Activated CD4-positive, alpha-beta T cell treated with anti-CD3 and anti-CD28 coated beads, Interleukin-2, amount 10 ng/mL, durations not matched to agents 24 days and 14 days (primary cell): ENCODE measurements around the gene OOSP3. TPM values are rescaled to one million over a fixed set of nuclear protein-coding genes. Genes with fewer than 3 reads are reported as not detected.

ENCODE experiments used
- DNase-seq: peaks from one replicate; pipeline ENCODE4 v3.0.0; 2022
- H3K27ac Mint-ChIP-seq: one replicate; pipeline ENCODE4 v1.8.0; 2022; ENCODE audit warnings: mild to moderate bottlenecking, mixed read lengths
- H3K27me3 Mint-ChIP-seq: one replicate; pipeline ENCODE4 v1.8.0; 2022; ENCODE audit warnings: mixed read lengths
- H3K36me3 Mint-ChIP-seq: one replicate; pipeline ENCODE4 v1.8.0; 2022; ENCODE audit warnings: low read depth, mild to moderate bottlenecking, mixed read lengths
- H3K4me1 Mint-ChIP-seq: one replicate; pipeline ENCODE4 v1.8.0; 2021; ENCODE audit warnings: mixed read lengths
- H3K4me3 Mint-ChIP-seq: one replicate; pipeline ENCODE4 v1.8.0; 2022; ENCODE audit warnings: mild to moderate bottlenecking, moderate library complexity, mixed read lengths
- H3K9me3 Mint-ChIP-seq: one replicate; pipeline ENCODE4 v1.8.0; 2021; ENCODE audit warnings: mixed read lengths
- intact Hi-C: fragments of 100-400 bp; cut with micrococcal nuclease; formaldehyde crosslinking; loops from one replicate; pipeline ENCODE4 v1.15.1; 2023
- total RNA-seq: library from RNA; stranded (reverse); gene quantifications from 2 replicates; pipeline ENCODE4 v1.2.3, GENCODE V29; 2022

Gene OOSP3
- total RNA-seq, 1 donor from 2014 or later, result not detected

DNA sequence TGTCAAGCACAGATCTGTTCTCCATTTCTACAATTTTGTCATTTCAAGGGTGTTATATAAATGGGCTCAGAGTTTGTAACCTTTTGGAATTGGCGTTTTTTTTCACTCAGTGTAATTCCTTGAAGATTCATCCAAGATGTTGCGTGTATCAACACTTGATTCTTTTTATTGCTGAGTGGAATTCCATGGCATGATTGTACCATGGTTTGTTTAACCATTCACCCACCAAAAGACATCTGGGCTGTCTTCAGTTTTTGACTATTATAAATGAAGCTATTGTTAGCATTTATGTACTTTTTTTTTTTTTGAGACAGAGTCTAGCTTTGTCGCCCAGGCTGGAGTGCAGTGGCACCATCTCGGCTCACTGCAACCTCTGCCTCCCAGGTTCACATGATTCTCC, 62.5 kb downstream of the OOSP3 start:
- no peak overlapping the region for H3K4me3 Mint-ChIP-seq
- H3K4me1 Mint-ChIP-seq, result no peaks in the 10 kb centered on the region
- H3K9me3 Mint-ChIP-seq, result no peaks in the 10 kb centered on the region
- no peaks in the 10 kb centered on the region for H3K27me3 Mint-ChIP-seq
- H3K36me3 Mint-ChIP-seq, result no peaks in the 10 kb centered on the region
- DNase-seq, result no peak
- no peak overlapping the region for H3K27ac Mint-ChIP-seq
- intact Hi-C loops, result no loop called here

DNA sequence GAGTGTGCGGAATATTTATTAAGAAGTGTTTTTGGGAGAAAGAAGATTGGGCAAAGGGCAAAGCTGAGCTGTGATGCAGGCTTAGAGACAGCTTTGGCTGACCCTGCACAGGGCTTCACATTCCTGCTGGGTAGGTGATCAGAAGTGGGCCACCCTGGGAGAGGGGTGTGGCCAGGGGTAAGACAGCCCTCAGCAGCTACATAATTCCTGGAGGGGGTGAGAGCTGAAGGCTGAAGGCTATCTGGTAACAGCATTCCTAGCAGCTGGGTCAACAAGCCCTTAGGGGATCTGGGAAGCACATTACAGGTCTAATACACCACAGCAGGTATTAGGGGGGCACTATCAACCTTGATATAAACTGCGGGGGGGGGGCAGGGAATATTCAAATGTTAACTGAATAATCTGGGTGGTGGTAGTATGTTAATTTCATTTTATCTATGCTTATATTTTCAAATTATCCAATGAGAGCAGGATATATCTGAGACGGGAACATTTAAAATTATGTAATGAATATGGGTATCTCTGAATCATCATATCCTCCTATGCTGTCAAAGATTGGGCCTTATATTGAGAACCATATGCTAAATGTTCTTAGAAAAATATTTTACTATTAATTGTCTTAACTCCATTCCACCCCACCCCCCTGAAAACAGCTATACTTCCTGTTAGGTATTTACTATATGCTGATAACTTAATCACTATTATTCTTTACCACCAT, 65.6 kb downstream of the OOSP3 start:
- intact Hi-C loops, result no loop called here
- no peaks in the 10 kb centered on the region for H3K4me1 Mint-ChIP-seq
- H3K4me3 Mint-ChIP-seq, result no peak overlapping the region

GRCh38 chr11:59944720-59945119, 66.1 kb downstream of the OOSP3 start:
- intact Hi-C loops, result no loop called here
- H3K27ac Mint-ChIP-seq, result no peak overlapping the region
- no peaks in the 10 kb centered on the region for H3K36me3 Mint-ChIP-seq
- no peak overlapping the region for H3K4me3 Mint-ChIP-seq
- H3K4me1 Mint-ChIP-seq, result no peaks in the 10 kb centered on the region
- H3K9me3 Mint-ChIP-seq, result no peaks in the 10 kb centered on the region
- DNase-seq, result no peak
- H3K27me3 Mint-ChIP-seq, result no peaks in the 10 kb centered on the region

More for the DNA sequence above, 65.6 kb downstream of the OOSP3 start:
- H3K9me3 Mint-ChIP-seq, result no peaks in the 10 kb centered on the region
- H3K27me3 Mint-ChIP-seq, result no peaks in the 10 kb centered on the region
- no peak overlapping the region for H3K27ac Mint-ChIP-seq
- no peak for DNase-seq
- H3K36me3 Mint-ChIP-seq, result no peaks in the 10 kb centered on the region

Other genes starting within 250 kb of the OOSP3 start
- 72.4 and 76.1 TPM in 2 replicates for gene PATL1, start 209.7 kb upstream of the OOSP3 start, total RNA-seq
- not detected in 2 replicates for gene OR10V1, start 164.9 kb upstream of the OOSP3 start, total RNA-seq
- 19.2 and 20.1 TPM in 2 replicates for gene STX3, start 123.4 kb upstream of the OOSP3 start, total RNA-seq
- 96.8 and 97.4 TPM in 2 replicates for gene MRPL16, start 68.0 kb upstream of the OOSP3 start, total RNA-seq
- not detected in 2 replicates for gene CBLIF, start 33.3 kb upstream of the OOSP3 start, total RNA-seq
- gene TCN1, start 12.3 kb upstream of the OOSP3 start, total RNA-seq, result not detected in 2 replicates
- gene OOSP1, start 59.6 kb downstream of the OOSP3 start, total RNA-seq, result not detected in 2 replicates
- not detected in 2 replicates for gene OOSP4A, start 85.3 kb downstream of the OOSP3 start, total RNA-seq
- not detected in 2 replicates for gene OOSP4B, start 138.4 kb downstream of the OOSP3 start, total RNA-seq
- gene OOSP2, start 161.6 kb downstream of the OOSP3 start, total RNA-seq, result not detected in 2 replicates
- not detected in 2 replicates for gene MS4A3, start 177.9 kb downstream of the OOSP3 start, total RNA-seq
- not detected in 2 replicates for gene MS4A2, start 209.9 kb downstream of the OOSP3 start, total RNA-seq